Stimulated activated naive B cell treated with anti-CD40 and anti-IgM and Interleukin-4, amounts not matched to agents 10 μg/mL and 1 μg/mL and 100 μg/mL, for 72 hours (primary cell): ENCODE results near the gene ENTPD3.
"Not testable (repeated sequence)": the region's sequence is repeated elsewhere in the genome, so short reads cannot be mapped to it uniquely, and the experiment has no call there.

Source experiments
- ATAC-seq, 2 donors: fragments of 150-1000 bp; cut with Tn5 transposase; replicated peaks; 2 replicates each; pipeline ENCODE4 v1.10.0; 2021; ENCODE audit warnings: moderate library complexity in 1 of 2
- DNase-seq: peaks from one replicate; pipeline ENCODE4 v3.0.0; 2021
- H3K27ac Mint-ChIP-seq: one replicate; pipeline ENCODE4 v1.8.0; 2022; ENCODE audit warnings: mild to moderate bottlenecking, mixed read lengths
- H3K27me3 Mint-ChIP-seq, 2 donors: one replicate each; pipeline ENCODE4 v1.8.0; 2022; ENCODE audit warnings: mixed read lengths in 2 of 2
- H3K36me3 Mint-ChIP-seq, 2 donors: one replicate each; pipeline ENCODE4 v1.8.0; 2022; ENCODE audit warnings: mixed read lengths in 2 of 2, mild to moderate bottlenecking in 1 of 2
- H3K4me1 Mint-ChIP-seq, 2 donors: one replicate each; pipeline ENCODE4 v1.8.0; 2022; ENCODE audit warnings: mixed read lengths in 2 of 2, mild to moderate bottlenecking in 1 of 2
- H3K4me3 Mint-ChIP-seq, 2 donors: one replicate each; pipeline ENCODE4 v1.8.0; 2022; ENCODE audit warnings: mild to moderate bottlenecking in 2 of 2, mixed read lengths in 2 of 2, moderate library complexity in 1 of 2
- H3K9me3 Mint-ChIP-seq, 2 donors: one replicate each; pipeline ENCODE4 v1.8.0; 2022; ENCODE audit warnings: mixed read lengths in 2 of 2, mild to moderate bottlenecking in 1 of 2

ENTPD3 gene

GRCh38 chr3:40461161-40461560 is 74.2 kb downstream of the ENTPD3 start:
- peaks cover 26 to 34% of the 10 kb centered on the region in 2 donors for H3K4me1 Mint-ChIP-seq
- H3K9me3 Mint-ChIP-seq = no peaks in the 10 kb centered on the region
- ATAC-seq (no peak), DNase-seq (no peak)
- H3K36me3 Mint-ChIP-seq = peaks cover 57 to 73% of the 10 kb centered on the region in 2 donors
- no peak overlapping the region for H3K27ac Mint-ChIP-seq
- H3K4me3 Mint-ChIP-seq = no peak overlapping the region
- H3K27me3 Mint-ChIP-seq = no peaks in the 10 kb centered on the region

- H3K4me3 Mint-ChIP-seq, ATAC-seq, H3K9me3 Mint-ChIP-seq, DNase-seq, H3K27me3 Mint-ChIP-seq: not testable (repeated sequence)
- H3K27ac Mint-ChIP-seq = peak overlapping the region; percentile 67
- peaks cover 27 to 32% of the 10 kb centered on the region in 2 donors for H3K4me1 Mint-ChIP-seq
- H3K36me3 Mint-ChIP-seq = peaks cover 58 to 74% of the 10 kb centered on the region in 2 donors
Measured at GRCh38 chr3:40462838-40463237, 75.9 kb downstream of the ENTPD3 start.

- H3K9me3 Mint-ChIP-seq = no peaks in the 10 kb centered on the region
- peaks cover 52 to 70% of the 10 kb centered on the region in 2 donors for H3K36me3 Mint-ChIP-seq
- DNase-seq (no peak), ATAC-seq (no peak)
- H3K4me1 Mint-ChIP-seq = peaks cover 24 to 25% of the 10 kb centered on the region in 2 donors
- no peak overlapping the region for H3K4me3 Mint-ChIP-seq
- H3K27me3 Mint-ChIP-seq = no peaks in the 10 kb centered on the region
- no peak overlapping the region for H3K27ac Mint-ChIP-seq
Measured at GRCh38 chr3:40463579-40463978, 76.6 kb downstream of the ENTPD3 start.

GRCh38 chr3:40464339-40465110 is 77.5 kb downstream of the ENTPD3 start:
- ATAC-seq (peak in 1 of 2 donors; percentile 33), DNase-seq (no peak)
- Mint-ChIP-seq H3K4me1 (peaks cover 21 to 23% of the 10 kb centered on the region in 2 donors), H3K9me3 (no peaks in the 10 kb centered on the region), H3K4me3 (no peak overlapping the region), H3K36me3 (peaks cover 50 to 63% of the 10 kb centered on the region in 2 donors), H3K27ac (peak overlapping the region; percentile 48), H3K27me3 (no peaks in the 10 kb centered on the region)

- Mint-ChIP-seq H3K27ac (peak overlapping the region; percentile 6), H3K4me1 (peaks cover 21 to 23% of the 10 kb centered on the region in 2 donors), H3K9me3 (no peaks in the 10 kb centered on the region), H3K4me3 (no peak overlapping the region), H3K27me3 (no peaks in the 10 kb centered on the region), H3K36me3 (peaks cover 50 to 63% of the 10 kb centered on the region in 2 donors)
- ATAC-seq = no peak
- no peak for DNase-seq
Measured at GRCh38 chr3:40465111-40465407, 78.1 kb downstream of the ENTPD3 start.

GRCh38 chr3:40465456-40465855 is 78.5 kb downstream of the ENTPD3 start:
- no peaks in the 10 kb centered on the region for H3K9me3 Mint-ChIP-seq

GRCh38 chr3:40468018-40468417 is 81.0 kb downstream of the ENTPD3 start:
- ATAC-seq (no peak), DNase-seq (no peak)

More at GRCh38 chr3:40465456-40465855, 78.5 kb downstream of the ENTPD3 start:
- Mint-ChIP-seq H3K4me3 (no peak overlapping the region), H3K4me1 (peaks cover 21% of the 10 kb centered on the region in 2 donors), H3K27me3 (no peaks in the 10 kb centered on the region), H3K36me3 (peaks cover 46 to 59% of the 10 kb centered on the region in 2 donors), H3K27ac (peak overlapping the region; percentile 79)
- ATAC-seq = no peak
- no peak for DNase-seq

GRCh38 chr3:40470701-40471100 is 83.7 kb downstream of the ENTPD3 start:
- Mint-ChIP-seq H3K4me3 (no peak overlapping the region), H3K27ac (no peak overlapping the region), H3K36me3 (peaks cover 13 to 18% of the 10 kb centered on the region in 2 donors), H3K27me3 (no peaks in the 10 kb centered on the region), H3K9me3 (no peaks in the 10 kb centered on the region), H3K4me1 (peaks cover 5 to 8% of the 10 kb centered on the region in 2 donors)
- ATAC-seq = no peak
- no peak for DNase-seq

More at GRCh38 chr3:40468018-40468417, 81.0 kb downstream of the ENTPD3 start:
- no peak overlapping the region for H3K4me3 Mint-ChIP-seq
- H3K9me3 Mint-ChIP-seq = no peaks in the 10 kb centered on the region
- H3K27me3 Mint-ChIP-seq = no peaks in the 10 kb centered on the region
- peaks cover 36 to 42% of the 10 kb centered on the region in 2 donors for H3K36me3 Mint-ChIP-seq
- peaks cover 21% of the 10 kb centered on the region in 2 donors for H3K4me1 Mint-ChIP-seq
- H3K27ac Mint-ChIP-seq = no peak overlapping the region

- DNase-seq (peak; percentile 69), ATAC-seq (peak; percentile 97)
- Mint-ChIP-seq H3K27ac (peak within 1 kb of the TSS; percentile 95), H3K9me3 (no peaks in the 10 kb centered on the region), H3K4me3 (peak within 1 kb of the TSS; percentile 92 to 95), H3K4me1 (peaks cover 20 to 30% of the 10 kb centered on the region in 2 donors), H3K36me3 (peaks cover 30 to 31% of the 10 kb centered on the region in 2 donors), H3K27me3 (no peaks in the 10 kb centered on the region)
Measured at GRCh38 chr3:40476478-40477470, 89.8 kb downstream of the ENTPD3 start, which contains the start of gene ZNF619. ZNF619 (plus strand) TSS chr3:40477122; CDS start chr3:40477980, 858 bp downstream.

GRCh38 chr3:40477666-40478065 is 90.7 kb downstream of the ENTPD3 start:
- Mint-ChIP-seq H3K4me1 (peaks cover 20 to 38% of the 10 kb centered on the region in 2 donors), H3K4me3 (peak overlapping the region; percentile 92 to 95), H3K36me3 (peaks cover 37 to 38% of the 10 kb centered on the region in 2 donors), H3K27me3 (no peaks in the 10 kb centered on the region), H3K9me3 (no peaks in the 10 kb centered on the region), H3K27ac (peak overlapping the region; percentile 95)
- DNase-seq (no peak), ATAC-seq (no peak)
